Testis (tissue), 2 donors: Measurements from ENCODE around the gene UMPS.

Experiments
- POLR2A ChIP-seq: fragments of 450-650 bp; IDR thresholded peaks from one replicate; pipeline ENCODE4 v1.6.1; 2017; ENCODE audit warnings: antibody characterized with exemption, mild to moderate bottlenecking, moderate library complexity
- TF ChIP-seq, protein P1 (sequence below), 3 experiments: fragments of 450-650 bp in 2 of 3; fragments of 200-600 bp in 1 of 3; sonication (generic) in 1 of 3; IDR thresholded peaks; one replicate each; pipeline ENCODE4 v1.5.1; 2016 to 2019; ENCODE audit warnings: antibody characterized with exemption in 3 of 3, mild to moderate bottlenecking in 2 of 3, moderate library complexity in 1 of 3

DNA sequence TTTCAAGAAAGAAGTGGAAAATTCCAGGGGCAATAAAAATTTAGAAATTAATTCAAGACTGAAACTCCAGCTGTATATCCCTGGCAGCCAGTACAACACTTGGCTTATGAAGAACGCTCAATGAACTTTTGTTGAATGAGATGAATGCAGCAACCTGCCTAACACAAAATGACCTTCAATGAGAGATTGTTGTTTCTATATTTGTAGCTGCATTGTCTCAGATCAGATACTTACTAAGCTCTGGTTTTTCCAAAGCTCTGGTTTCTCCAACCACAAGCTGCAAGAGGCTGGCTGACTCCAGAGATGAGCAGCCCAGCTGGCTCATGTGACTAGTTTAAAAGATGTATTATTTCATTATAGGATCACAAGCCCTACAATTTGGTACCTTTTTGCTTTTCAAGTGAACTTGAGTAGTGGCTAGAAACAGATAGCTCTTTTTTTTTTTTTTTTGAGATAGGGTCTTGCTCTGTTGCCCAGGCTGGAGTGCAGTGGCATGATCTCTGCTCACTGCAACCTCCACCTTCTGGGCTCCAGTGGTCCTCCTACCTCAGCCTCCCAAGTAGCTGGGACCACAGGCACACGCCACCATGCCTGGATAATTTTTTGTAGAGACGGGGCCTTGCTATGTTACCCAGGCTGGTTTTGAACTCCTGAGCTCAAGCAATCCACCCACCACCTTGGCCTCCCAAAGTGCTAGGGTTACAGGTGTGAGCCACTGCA lies 57.4 kb downstream of the UMPS start:
- no peak for TF ChIP-seq POLR2A
- TF ChIP-seq, protein P1, sequence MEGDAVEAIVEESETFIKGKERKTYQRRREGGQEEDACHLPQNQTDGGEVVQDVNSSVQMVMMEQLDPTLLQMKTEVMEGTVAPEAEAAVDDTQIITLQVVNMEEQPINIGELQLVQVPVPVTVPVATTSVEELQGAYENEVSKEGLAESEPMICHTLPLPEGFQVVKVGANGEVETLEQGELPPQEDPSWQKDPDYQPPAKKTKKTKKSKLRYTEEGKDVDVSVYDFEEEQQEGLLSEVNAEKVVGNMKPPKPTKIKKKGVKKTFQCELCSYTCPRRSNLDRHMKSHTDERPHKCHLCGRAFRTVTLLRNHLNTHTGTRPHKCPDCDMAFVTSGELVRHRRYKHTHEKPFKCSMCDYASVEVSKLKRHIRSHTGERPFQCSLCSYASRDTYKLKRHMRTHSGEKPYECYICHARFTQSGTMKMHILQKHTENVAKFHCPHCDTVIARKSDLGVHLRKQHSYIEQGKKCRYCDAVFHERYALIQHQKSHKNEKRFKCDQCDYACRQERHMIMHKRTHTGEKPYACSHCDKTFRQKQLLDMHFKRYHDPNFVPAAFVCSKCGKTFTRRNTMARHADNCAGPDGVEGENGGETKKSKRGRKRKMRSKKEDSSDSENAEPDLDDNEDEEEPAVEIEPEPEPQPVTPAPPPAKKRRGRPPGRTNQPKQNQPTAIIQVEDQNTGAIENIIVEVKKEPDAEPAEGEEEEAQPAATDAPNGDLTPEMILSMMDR (IDR thresholded peaks at IDR 0.05) = no peak
